Hepatocyte (in vitro differentiated cells): ENCODE results near the gene ZNF532. TPM values are rescaled to one million over a fixed set of nuclear protein-coding genes. Genes with fewer than 3 reads are reported as not detected.
A peak's percentile ranks its signal among the peaks of the same experiment; 100 is the strongest.
"Not testable (repeated sequence)": the region's sequence is repeated elsewhere in the genome, so short reads cannot be mapped to it uniquely, and the experiment has no call there.

Source experiments
- DNase-seq: peaks from one replicate; pipeline ENCODE4 v3.0.0-alpha.2; 2016; ENCODE audit warnings: low spot score
- H2AFZ ChIP-seq: fragments of 200-600 bp; sonication (generic); 2 replicates; pipeline ENCODE4 v1.6.0; 2016; ENCODE audit warnings: antibody characterized with exemption, mild to moderate bottlenecking
- H3K27ac ChIP-seq: fragments of 200-600 bp; sonication (generic); 2 replicates; pipeline ENCODE4 v1.5.1; 2016; ENCODE audit warnings: mild to moderate bottlenecking
- H3K27me3 ChIP-seq: fragments of 200-600 bp; sonication (generic); 2 replicates; pipeline ENCODE4 v1.6.1; 2016
- H3K36me3 ChIP-seq: fragments of 200-600 bp; sonication (generic); replicated peaks from 2 replicates; pipeline ENCODE4 v1.5.1; 2016; ENCODE audit warnings: low read depth; ENCODE audit not compliant: insufficient read depth
- H3K4me1 ChIP-seq: fragments of 200-600 bp; sonication (generic); 2 replicates; pipeline ENCODE4 v1.5.1; 2016; ENCODE audit warnings: mild to moderate bottlenecking, moderate library complexity; ENCODE audit not compliant: insufficient read depth
- H3K4me2 ChIP-seq: fragments of 200-600 bp; sonication (generic); 2 replicates; pipeline ENCODE4 v1.6.0; 2016
- H3K4me3 ChIP-seq: fragments of 200-600 bp; sonication (generic); 2 replicates; pipeline ENCODE4 v1.5.1; 2016; ENCODE audit warnings: mild to moderate bottlenecking
- H3K79me2 ChIP-seq: fragments of 200-600 bp; sonication (generic); 2 replicates; pipeline ENCODE4 v1.6.0; 2017; ENCODE audit warnings: mild to moderate bottlenecking
- H3K9me2 ChIP-seq: fragments of 200-600 bp; sonication (generic); replicated peaks from 2 replicates; pipeline ENCODE4 v1.6.0; 2017; ENCODE audit warnings: mild to moderate bottlenecking; ENCODE audit not compliant: insufficient read depth
- H3K9me3 ChIP-seq: fragments of 200-600 bp; sonication (generic); 2 replicates; pipeline ENCODE4 v1.5.1; 2016; ENCODE audit warnings: low read depth, mild to moderate bottlenecking
- H4K20me1 ChIP-seq: fragments of 200-600 bp; sonication (generic); 2 replicates; pipeline ENCODE4 v1.6.0; 2016; ENCODE audit warnings: mild to moderate bottlenecking; ENCODE audit not compliant: insufficient read depth, poor library complexity, severe bottlenecking
- CTCF ChIP-seq: fragments of 200-600 bp; sonication (generic); IDR thresholded peaks from 2 replicates; pipeline ENCODE4 v1.5.1; 2016; ENCODE audit warnings: antibody characterized with exemption, mild to moderate bottlenecking; ENCODE audit not compliant: poor library complexity
- EZH2 ChIP-seq: fragments of 200-600 bp; sonication (generic); IDR thresholded peaks from 2 replicates; pipeline ENCODE4 v1.6.1; 2016; ENCODE audit warnings: antibody characterized with exemption, mild to moderate bottlenecking, borderline replicate concordance
- EZH2phosphoT487 ChIP-seq: fragments of 200-600 bp; sonication (generic); IDR thresholded peaks from one replicate; pipeline ENCODE4 v1.6.1; 2018; ENCODE audit warnings: antibody characterized with exemption, mild to moderate bottlenecking, low read depth, moderate library complexity; ENCODE audit not compliant: unreplicated experiment, severe bottlenecking
- WGBS: methylation state at CpG from one replicate; pipeline ENCODE4 v1.1.6; 2016; ENCODE audit warnings: low lambda C conversion rate; ENCODE audit errors: missing lambda C conversion rate; 5-methylcytosine and 5-hydroxymethylcytosine counted together
- polyA plus RNA-seq: library from polyadenylated mRNA; unstranded; fragments of >200 nt; fragmentation: Nextera tagmentation; extraction: Ambion mirVana; gene quantifications from 2 replicates; pipeline ENCODE4 v1.2.1, GENCODE V29; 2016
- total RNA-seq: library from RNA; depleted of rRNA; stranded (reverse); fragments of >200 nt; gene quantifications from 2 replicates; pipeline ENCODE4 v1.2.3, GENCODE V29; 2014

ZNF532 gene
- total and polyA plus RNA-seq, 2 experiments from 2014 or later: 15.9 to 36.5 TPM

- H4K20me1 ChIP-seq: no peaks in the 10 kb centered on the region
- DNase-seq: no peak
Measured at GRCh38 chr18:58853561-58853960, 11.1 kb upstream of the ZNF532 start.

GRCh38 chr18:58855521-58855920, 9.2 kb upstream of the ZNF532 start:
- H3K9me2 ChIP-seq, H2AFZ ChIP-seq, DNase-seq, H3K4me2 ChIP-seq, H3K36me3 ChIP-seq, H3K27ac ChIP-seq, H3K27me3 ChIP-seq, H3K9me3 ChIP-seq, H3K79me2 ChIP-seq, H3K4me3 ChIP-seq, H4K20me1 ChIP-seq: not testable (repeated sequence)
- 93% methylated on average over 7 of the region's 7 CpGs for WGBS
- peaks cover 11% of the 10 kb centered on the region for H3K4me1 ChIP-seq

More at GRCh38 chr18:58853561-58853960, 11.1 kb upstream of the ZNF532 start:
- Histone ChIP-seq H3K79me2 (no peaks in the 10 kb centered on the region), H3K27ac (no peak overlapping the region), H2AFZ (no peak overlapping the region), H3K9me2 (no peaks in the 10 kb centered on the region), H3K36me3 (no peaks in the 10 kb centered on the region), H3K27me3 (no peaks in the 10 kb centered on the region), H3K9me3 (no peaks in the 10 kb centered on the region), H3K4me3 (no peak overlapping the region), H3K4me1 (no peaks in the 10 kb centered on the region), H3K4me2 (no peak overlapping the region)
- WGBS: 92% methylated on average over 3 of the region's 3 CpGs
- no peak for TF ChIP-seq EZH2
- TF ChIP-seq EZH2phosphoT487: no peak
- no peak for TF ChIP-seq CTCF

GRCh38 chr18:58856881-58857280, 7.8 kb upstream of the ZNF532 start:
- Histone ChIP-seq H3K9me3 (no peaks in the 10 kb centered on the region), H3K36me3 (no peaks in the 10 kb centered on the region), H3K9me2 (no peaks in the 10 kb centered on the region), H3K79me2 (peaks cover 9% of the 10 kb centered on the region), H3K4me3 (no peak overlapping the region), H3K4me2 (no peak overlapping the region), H3K27me3 (no peaks in the 10 kb centered on the region), H4K20me1 (no peaks in the 10 kb centered on the region), H3K27ac (no peak overlapping the region), H2AFZ (no peak overlapping the region), H3K4me1 (peaks cover 24% of the 10 kb centered on the region)
- 78% methylated on average over 9 of the region's 9 CpGs for WGBS
- DNase-seq: no peak
- TF ChIP-seq EZH2 (no peak), EZH2phosphoT487 (no peak), CTCF (no peak)

- no peaks in the 10 kb centered on the region for H3K36me3 ChIP-seq
- no peaks in the 10 kb centered on the region for H3K9me2 ChIP-seq
- no peak overlapping the region for H3K4me2 ChIP-seq
- H4K20me1 ChIP-seq: no peaks in the 10 kb centered on the region
- no peak overlapping the region for H3K4me3 ChIP-seq
- H3K9me3 ChIP-seq: no peaks in the 10 kb centered on the region
- peaks cover 21% of the 10 kb centered on the region for H3K79me2 ChIP-seq
- H3K4me1 ChIP-seq: peaks cover 35% of the 10 kb centered on the region
- H3K27ac ChIP-seq: peak overlapping the region; percentile 98
- no peak for TF ChIP-seq CTCF
- TF ChIP-seq EZH2: no peak
- no peak for TF ChIP-seq EZH2phosphoT487
- no peak for DNase-seq
- no peak overlapping the region for H2AFZ ChIP-seq
- WGBS: 93% methylated on average over 11 of the region's 11 CpGs
- no peaks in the 10 kb centered on the region for H3K27me3 ChIP-seq
Measured at GRCh38 chr18:58858591-58859468, 5.8 kb upstream of the ZNF532 start.
